Central memory CD8-positive, alpha-beta T cell (primary cell): ENCODE measurements around the gene SLC34A3.
A peak's percentile ranks its signal among the peaks of the same experiment; 100 is the strongest.

Experiments
- ATAC-seq: fragments of 150-1000 bp; cut with Tn5 transposase; replicated peaks from 2 replicates; pipeline ENCODE4 v1.10.0; 2022; ENCODE audit warnings: mild to moderate bottlenecking, moderate FRiP score, moderate number of reproducible peaks; ENCODE audit not compliant: poor library complexity, severe bottlenecking; ENCODE audit errors: extremely low read depth
- DNase-seq, 2 donors: peaks; one replicate each; pipeline ENCODE4 v3.0.0; 2021; ENCODE audit warnings: low spot score in 2 of 2
- H3K27ac Mint-ChIP-seq: one replicate; pipeline ENCODE4 v1.8.0; 2022; ENCODE audit warnings: low read depth, mild to moderate bottlenecking, moderate library complexity, mixed read lengths
- H3K27me3 Mint-ChIP-seq: one replicate; pipeline ENCODE4 v1.8.0; 2022; ENCODE audit warnings: mixed read lengths
- H3K36me3 Mint-ChIP-seq: one replicate; pipeline ENCODE4 v1.8.0; 2022; ENCODE audit warnings: mild to moderate bottlenecking, moderate library complexity, mixed read lengths; ENCODE audit not compliant: insufficient read depth
- H3K4me1 Mint-ChIP-seq: one replicate; pipeline ENCODE4 v1.8.0; 2022; ENCODE audit warnings: mixed read lengths
- H3K4me3 Mint-ChIP-seq: one replicate; pipeline ENCODE4 v1.8.0; 2022; ENCODE audit warnings: mild to moderate bottlenecking, moderate library complexity, mixed read lengths
- H3K9me3 Mint-ChIP-seq: one replicate; pipeline ENCODE4 v1.8.0; 2022; ENCODE audit warnings: mixed read lengths

Gene SLC34A3

GRCh38 chr9:137272241-137273094 is 41.8 kb downstream of the SLC34A3 start:
- Mint-ChIP-seq H3K9me3 (no peaks in the 10 kb centered on the region), H3K4me1 (peaks cover 22% of the 10 kb centered on the region), H3K36me3 (peaks cover 15% of the 10 kb centered on the region), H3K4me3 (no peak overlapping the region), H3K27ac (no peak overlapping the region), H3K27me3 (no peaks in the 10 kb centered on the region)
- no peak for DNase-seq
- no peak for ATAC-seq

GRCh38 chr9:137273095-137273490 is 42.4 kb downstream of the SLC34A3 start:
- Mint-ChIP-seq H3K4me1 (peaks cover 25% of the 10 kb centered on the region), H3K27ac (no peak overlapping the region), H3K27me3 (no peaks in the 10 kb centered on the region), H3K4me3 (no peak overlapping the region), H3K36me3 (peaks cover 13% of the 10 kb centered on the region), H3K9me3 (no peaks in the 10 kb centered on the region)
- DNase-seq (no peak), ATAC-seq (no peak)

- H3K27ac Mint-ChIP-seq, result no peak overlapping the region
- no peaks in the 10 kb centered on the region for H3K9me3 Mint-ChIP-seq
- DNase-seq, result no peak
- ATAC-seq, result no peak
- H3K4me1 Mint-ChIP-seq, result peaks cover 25% of the 10 kb centered on the region
- H3K4me3 Mint-ChIP-seq, result no peak overlapping the region
- H3K27me3 Mint-ChIP-seq, result no peaks in the 10 kb centered on the region
- peaks cover 11% of the 10 kb centered on the region for H3K36me3 Mint-ChIP-seq
Observed at GRCh38 chr9:137273611-137274320, 43.1 kb downstream of the SLC34A3 start.

GRCh38 chr9:137275203-137275587 is 44.5 kb downstream of the SLC34A3 start:
- Mint-ChIP-seq H3K4me1 (peaks cover 25% of the 10 kb centered on the region), H3K36me3 (peaks cover 7% of the 10 kb centered on the region), H3K27me3 (no peaks in the 10 kb centered on the region), H3K9me3 (no peaks in the 10 kb centered on the region), H3K4me3 (peak overlapping the region; percentile 5), H3K27ac (peak overlapping the region; percentile 77)
- ATAC-seq, result no peak
- DNase-seq, result no peak

GRCh38 chr9:137275588-137276472 is 45.1 kb downstream of the SLC34A3 start:
- H3K27ac Mint-ChIP-seq, result peak overlapping the region; percentile 77
- peaks cover 25% of the 10 kb centered on the region for H3K4me1 Mint-ChIP-seq
- ATAC-seq (no peak), DNase-seq (no peak)
- H3K9me3 Mint-ChIP-seq, result no peaks in the 10 kb centered on the region
- H3K27me3 Mint-ChIP-seq, result no peaks in the 10 kb centered on the region
- peak overlapping the region; percentile 5 for H3K4me3 Mint-ChIP-seq
- H3K36me3 Mint-ChIP-seq, result peaks cover 7% of the 10 kb centered on the region

GRCh38 chr9:137276473-137277328 is 46.0 kb downstream of the SLC34A3 start:
- H3K9me3 Mint-ChIP-seq, result no peaks in the 10 kb centered on the region
- no peak for ATAC-seq
- H3K4me1 Mint-ChIP-seq, result peaks cover 19% of the 10 kb centered on the region
- H3K27me3 Mint-ChIP-seq, result no peaks in the 10 kb centered on the region
- H3K27ac Mint-ChIP-seq, result peak overlapping the region; percentile 35
- no peak for DNase-seq
- H3K36me3 Mint-ChIP-seq, result peaks cover 5% of the 10 kb centered on the region
- peak overlapping the region; percentile 64 for H3K4me3 Mint-ChIP-seq

GRCh38 chr9:137277329-137278041 is 46.8 kb downstream of the SLC34A3 start, which contains the start of gene TOR4A:
TOR4A (plus strand) TSS chr9:137277726; CDS start chr9:137278690, 964 bp downstream.
- Mint-ChIP-seq H3K4me1 (peaks cover 19% of the 10 kb centered on the region), H3K9me3 (no peaks in the 10 kb centered on the region), H3K4me3 (peak within 1 kb of the TSS; percentile 64), H3K36me3 (peaks cover 5% of the 10 kb centered on the region), H3K27me3 (no peaks in the 10 kb centered on the region), H3K27ac (peak within 1 kb of the TSS; percentile 35)
- DNase-seq (no peak), ATAC-seq (peak; percentile 54)

GRCh38 chr9:137278061-137278701 is 47.5 kb downstream of the SLC34A3 start:
- no peak overlapping the region for H3K27ac Mint-ChIP-seq
- no peaks in the 10 kb centered on the region for H3K9me3 Mint-ChIP-seq
- ATAC-seq, result no peak
- H3K36me3 Mint-ChIP-seq, result peaks cover 5% of the 10 kb centered on the region
- H3K4me3 Mint-ChIP-seq, result peak overlapping the region; percentile 64
- no peak for DNase-seq
- H3K4me1 Mint-ChIP-seq, result peaks cover 19% of the 10 kb centered on the region
- H3K27me3 Mint-ChIP-seq, result no peaks in the 10 kb centered on the region

- H3K27ac Mint-ChIP-seq, result no peak overlapping the region
- peaks cover 5% of the 10 kb centered on the region for H3K36me3 Mint-ChIP-seq
- H3K9me3 Mint-ChIP-seq, result no peaks in the 10 kb centered on the region
- H3K4me3 Mint-ChIP-seq, result no peak overlapping the region
- H3K4me1 Mint-ChIP-seq, result peaks cover 19% of the 10 kb centered on the region
- ATAC-seq (no peak), DNase-seq (no peak)
- no peaks in the 10 kb centered on the region for H3K27me3 Mint-ChIP-seq
Observed at GRCh38 chr9:137278721-137279711, 48.3 kb downstream of the SLC34A3 start.

- Mint-ChIP-seq H3K27me3 (no peaks in the 10 kb centered on the region), H3K4me3 (no peak overlapping the region), H3K36me3 (peaks cover 5% of the 10 kb centered on the region), H3K9me3 (no peaks in the 10 kb centered on the region), H3K27ac (no peak overlapping the region), H3K4me1 (peaks cover 13% of the 10 kb centered on the region)
- DNase-seq, result no peak
- no peak for ATAC-seq
Observed at GRCh38 chr9:137279741-137280473, 49.2 kb downstream of the SLC34A3 start.
